Activated T-cell treated with anti-CD3 and anti-CD28 coated beads, Interleukin-2, amount 50 U/mL, for 4 hours (primary cell): ENCODE results near the gene PANK2. TPM values are rescaled to one million over a fixed set of nuclear protein-coding genes. Genes with fewer than 3 reads are reported as not detected.
"Not testable (repeated sequence)": the region's sequence is repeated elsewhere in the genome, so short reads cannot be mapped to it uniquely, and the experiment has no call there.

Experiments
- ATAC-seq, 2 donors: fragments of 200-7000 bp; cut with Tn5 transposase; one replicate each; pipeline ENCODE4 v1.10.0; 2021
- DNase-seq: peaks from one replicate; pipeline ENCODE4 v3.0.0-alpha.2; 2020
- H3K27me3 Mint-ChIP-seq: one replicate; pipeline ENCODE4 v1.8.0; 2021; ENCODE audit warnings: low read depth, mixed read lengths
- H3K36me3 Mint-ChIP-seq: one replicate; pipeline ENCODE4 v1.8.0; 2022; ENCODE audit warnings: mixed read lengths; ENCODE audit not compliant: insufficient read depth
- H3K4me1 Mint-ChIP-seq: one replicate; pipeline ENCODE4 v1.8.0; 2021; ENCODE audit warnings: low read depth, mixed read lengths
- H3K4me3 Mint-ChIP-seq: one replicate; pipeline ENCODE4 v1.8.0; 2021; ENCODE audit warnings: mild to moderate bottlenecking, moderate library complexity, mixed read lengths
- H3K9me3 Mint-ChIP-seq: one replicate; pipeline ENCODE4 v1.8.0; 2021; ENCODE audit warnings: mixed read lengths
- total RNA-seq, 3 donors: library from RNA; stranded (reverse); gene quantifications; one replicate each; pipeline ENCODE4 v1.2.1, GENCODE V29; 2021

Gene PANK2
- total RNA-seq, 3 donors from 2014 or later: 32.9 to 37.3 (median 34.1) TPM

GRCh38 chr20:3935295-3935955 lies 46.2 kb downstream of the PANK2 start:
- ATAC-seq: no peak
- Mint-ChIP-seq H3K36me3 (peaks cover 30% of the 10 kb centered on the region), H3K4me3 (no peak overlapping the region), H3K27me3 (no peaks in the 10 kb centered on the region), H3K9me3 (peaks cover 8% of the 10 kb centered on the region), H3K4me1 (peaks cover 21% of the 10 kb centered on the region)
- no peak for DNase-seq

DNA sequence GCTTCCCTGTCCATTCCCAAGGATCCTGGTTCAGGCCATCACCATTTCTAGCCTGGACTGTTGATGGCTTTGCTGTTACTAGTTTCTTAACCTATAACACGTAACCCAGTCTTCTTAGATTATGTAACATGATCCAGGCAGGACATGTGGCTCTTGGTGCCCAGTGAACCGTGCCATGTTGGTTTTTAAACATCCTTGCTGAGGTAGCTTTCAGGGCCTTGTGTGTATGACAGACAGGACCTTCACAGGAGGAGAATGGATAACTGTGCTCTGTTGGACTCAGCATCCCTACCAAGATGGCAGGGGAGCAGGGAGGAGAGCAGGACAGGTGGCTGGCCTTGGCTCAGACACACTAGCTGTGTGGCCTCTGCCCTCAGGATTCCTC lies 46.8 kb downstream of the PANK2 start:
- Mint-ChIP-seq H3K4me3 (no peak overlapping the region), H3K36me3 (peaks cover 35% of the 10 kb centered on the region), H3K27me3 (no peaks in the 10 kb centered on the region), H3K9me3 (peaks cover 11% of the 10 kb centered on the region), H3K4me1 (peaks cover 21% of the 10 kb centered on the region)
- ATAC-seq (no peak), DNase-seq (no peak)

- DNase-seq (no peak), ATAC-seq (no peak)
- Mint-ChIP-seq H3K27me3 (no peaks in the 10 kb centered on the region), H3K9me3 (peaks cover 11% of the 10 kb centered on the region), H3K4me3 (no peak overlapping the region), H3K36me3 (peaks cover 42% of the 10 kb centered on the region), H3K4me1 (peaks cover 14% of the 10 kb centered on the region)
Observed at GRCh38 chr20:3937618-3938017, 48.4 kb downstream of the PANK2 start.

DNA sequence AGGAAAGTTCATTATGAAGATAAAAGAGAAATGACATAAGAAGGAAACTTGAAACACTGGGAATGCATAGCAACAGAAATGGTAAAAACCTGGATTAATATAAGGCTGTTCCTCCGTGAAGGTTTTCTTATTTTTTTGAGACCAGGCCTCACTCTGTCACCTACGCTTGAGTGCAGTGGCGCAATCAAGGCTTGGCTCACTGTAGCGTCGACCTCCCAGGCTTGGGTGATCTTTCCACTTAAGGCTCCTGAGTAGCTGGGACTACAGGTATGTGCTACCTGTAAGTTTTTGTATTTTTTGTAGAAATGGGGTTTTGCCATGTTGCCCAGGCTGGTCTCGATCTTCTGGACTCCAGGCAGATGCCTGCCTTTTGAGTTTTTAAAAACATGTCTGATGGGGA lies 51.7 kb downstream of the PANK2 start:
- no peak for ATAC-seq
- peaks cover 40% of the 10 kb centered on the region for H3K36me3 Mint-ChIP-seq
- H3K27me3 Mint-ChIP-seq: no peaks in the 10 kb centered on the region
- H3K4me3 Mint-ChIP-seq: no peak overlapping the region
- H3K4me1 Mint-ChIP-seq: no peaks in the 10 kb centered on the region
- no peak for DNase-seq
- peaks cover 11% of the 10 kb centered on the region for H3K9me3 Mint-ChIP-seq

- not testable (repeated sequence) for H3K4me1 Mint-ChIP-seq, H3K27me3 Mint-ChIP-seq, H3K9me3 Mint-ChIP-seq, DNase-seq, H3K4me3 Mint-ChIP-seq, ATAC-seq
- H3K36me3 Mint-ChIP-seq: peaks cover 11% of the 10 kb centered on the region
Observed at GRCh38 chr20:3946666-3947065, 57.5 kb downstream of the PANK2 start.

- Mint-ChIP-seq H3K9me3 (no peaks in the 10 kb centered on the region), H3K4me1 (peaks cover 8% of the 10 kb centered on the region), H3K4me3 (no peak overlapping the region), H3K27me3 (no peaks in the 10 kb centered on the region), H3K36me3 (peaks cover 17% of the 10 kb centered on the region)
- DNase-seq (no peak), ATAC-seq (no peak)
Observed at GRCh38 chr20:3964719-3965118, 75.5 kb downstream of the PANK2 start.

- Mint-ChIP-seq H3K4me3 (no peak overlapping the region), H3K9me3 (no peaks in the 10 kb centered on the region)
- no peak for ATAC-seq
Observed at GRCh38 chr20:3966571-3966970, 77.4 kb downstream of the PANK2 start.

DNA sequence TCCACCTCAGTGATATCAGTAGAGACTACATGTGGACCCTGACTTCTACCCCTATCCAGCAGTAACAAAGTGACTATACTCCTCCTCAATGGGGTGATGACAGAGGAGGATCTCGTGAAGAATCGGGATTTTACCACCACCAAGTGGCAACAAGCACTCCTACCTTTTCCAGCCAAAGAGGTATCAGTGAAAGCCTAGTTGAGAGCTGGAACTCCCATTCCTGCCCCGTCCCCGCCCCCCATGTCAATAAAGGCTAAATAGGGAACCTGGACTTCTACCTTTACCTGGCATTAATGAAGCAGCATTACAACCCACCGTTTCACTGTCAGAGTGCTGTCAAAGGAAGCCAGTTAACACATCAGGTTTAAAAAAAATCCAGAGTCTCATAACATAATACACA lies 80.8 kb downstream of the PANK2 start:
- Mint-ChIP-seq H3K4me3 (no peak overlapping the region), H3K27me3 (no peaks in the 10 kb centered on the region), H3K4me1 (peaks cover 14% of the 10 kb centered on the region), H3K36me3 (peaks cover 22% of the 10 kb centered on the region), H3K9me3 (no peaks in the 10 kb centered on the region)
- ATAC-seq: no peak
- DNase-seq: no peak

More at GRCh38 chr20:3966571-3966970, 77.4 kb downstream of the PANK2 start:
- DNase-seq: no peak
- H3K36me3 Mint-ChIP-seq: peaks cover 22% of the 10 kb centered on the region
- H3K4me1 Mint-ChIP-seq: peaks cover 8% of the 10 kb centered on the region
- no peaks in the 10 kb centered on the region for H3K27me3 Mint-ChIP-seq

DNA sequence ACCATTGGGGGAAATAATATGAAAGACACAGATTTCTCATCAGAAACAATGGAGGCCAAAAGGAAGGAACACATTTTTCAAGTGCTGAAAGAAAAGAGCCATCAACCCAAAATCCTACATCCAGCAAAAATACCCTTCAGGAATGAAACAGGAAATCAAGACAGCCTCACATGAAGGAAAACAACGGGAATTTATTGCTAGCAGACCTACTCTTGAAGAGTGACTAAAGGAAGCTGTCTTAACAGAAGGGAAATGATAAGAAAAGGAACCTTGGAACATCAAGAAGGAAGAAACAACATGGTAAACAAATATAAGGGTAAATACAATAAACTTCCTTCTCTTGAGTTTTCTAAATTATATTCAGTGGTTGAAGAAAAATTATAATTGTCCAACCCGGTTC lies 82.0 kb downstream of the PANK2 start:
- H3K4me3 Mint-ChIP-seq: no peak overlapping the region
- H3K4me1 Mint-ChIP-seq: peaks cover 14% of the 10 kb centered on the region
- no peaks in the 10 kb centered on the region for H3K9me3 Mint-ChIP-seq
- H3K36me3 Mint-ChIP-seq: peaks cover 26% of the 10 kb centered on the region
- no peak for DNase-seq
- H3K27me3 Mint-ChIP-seq: no peaks in the 10 kb centered on the region
- ATAC-seq: no peak

- no peak overlapping the region for H3K4me3 Mint-ChIP-seq
- peaks cover 23% of the 10 kb centered on the region for H3K36me3 Mint-ChIP-seq
- no peaks in the 10 kb centered on the region for H3K27me3 Mint-ChIP-seq
- DNase-seq (no peak), ATAC-seq (no peak)
- peaks cover 14% of the 10 kb centered on the region for H3K4me1 Mint-ChIP-seq
- H3K9me3 Mint-ChIP-seq: no peaks in the 10 kb centered on the region
Observed at GRCh38 chr20:3972161-3972560, 83.0 kb downstream of the PANK2 start.

DNA sequence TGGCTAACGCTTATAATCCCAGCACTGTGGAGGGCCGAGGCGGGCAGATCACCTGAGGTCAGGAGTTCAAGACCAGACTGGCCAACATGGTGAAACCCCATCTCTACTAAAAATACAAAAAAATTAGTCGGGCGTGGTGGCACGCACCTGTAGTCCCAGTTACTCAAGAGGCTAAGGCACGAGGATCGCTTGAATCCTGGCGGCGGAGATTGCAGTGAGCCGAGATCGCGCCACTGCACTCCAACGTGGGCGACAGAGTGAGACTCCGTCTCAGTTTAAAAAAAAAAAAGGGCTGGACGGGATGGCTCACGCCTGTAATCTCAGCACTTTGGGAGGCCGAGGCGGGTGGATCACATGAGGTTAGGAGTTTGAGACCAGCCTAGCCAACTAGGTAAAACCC lies 83.4 kb downstream of the PANK2 start:
- H3K9me3 Mint-ChIP-seq, H3K27me3 Mint-ChIP-seq, ATAC-seq, DNase-seq, H3K4me3 Mint-ChIP-seq: not testable (repeated sequence)
- Mint-ChIP-seq H3K36me3 (peaks cover 19% of the 10 kb centered on the region), H3K4me1 (peaks cover 14% of the 10 kb centered on the region)

- Mint-ChIP-seq H3K9me3 (no peaks in the 10 kb centered on the region), H3K4me1 (peaks cover 11% of the 10 kb centered on the region), H3K36me3 (peaks cover 19% of the 10 kb centered on the region), H3K27me3 (no peaks in the 10 kb centered on the region), H3K4me3 (no peak overlapping the region)
- ATAC-seq (no peak), DNase-seq (no peak)
Observed at GRCh38 chr20:3973705-3974104, 84.5 kb downstream of the PANK2 start.

DNA sequence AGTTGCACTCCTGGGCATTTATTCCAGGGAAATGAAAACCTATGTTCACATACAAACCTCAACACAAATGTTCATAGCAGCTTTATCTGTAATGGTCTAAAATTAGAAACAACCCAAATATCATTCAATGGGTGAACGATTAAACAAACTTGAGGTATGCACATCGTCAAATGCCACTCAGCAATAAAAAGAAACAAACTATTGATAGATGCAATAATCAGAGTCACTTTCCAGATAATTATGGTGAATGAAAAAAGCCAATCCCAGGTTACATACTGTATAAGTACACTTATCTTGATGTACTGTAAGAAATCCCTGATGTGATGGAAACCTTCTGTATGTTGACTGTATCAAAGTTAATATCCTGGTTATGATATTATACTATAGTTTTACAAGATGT lies 87.3 kb downstream of the PANK2 start:
- H3K4me3 Mint-ChIP-seq: no peak overlapping the region
- no peak for DNase-seq
- H3K9me3 Mint-ChIP-seq: no peaks in the 10 kb centered on the region
- peaks cover 25% of the 10 kb centered on the region for H3K4me1 Mint-ChIP-seq
- H3K27me3 Mint-ChIP-seq: no peaks in the 10 kb centered on the region
- no peak for ATAC-seq
- peaks cover 10% of the 10 kb centered on the region for H3K36me3 Mint-ChIP-seq
